K562 (cell line): Measurements from ENCODE around the gene HLCS. TPM values are rescaled to one million over a fixed set of nuclear protein-coding genes. Genes with fewer than 3 reads are reported as not detected.
A peak's percentile ranks its signal among the peaks of the same experiment; 100 is the strongest.

Experiments used
- ATAC-seq: fragments of 200-7000 bp; cut with Tn5 transposase; 3 replicates; pipeline ENCODE4 v1.9.1; 2020; ENCODE audit warnings: moderate library complexity
- BruUV-seq: library from RNA; stranded (reverse); fragments of 400-500 nt; replicated peaks from 2 replicates; lab custom pipeline; 2021; lab: Mats Ljungman, UMichigan
- CTCF ChIA-PET: fragments of 300-600 bp; formaldehyde crosslinking; extraction: SDS; loops from one replicate; lab custom pipeline; 2021; ENCODE audit warnings: low intra/inter-chr PET ratio; lab: Yijun Ruan, JAX
- POLR2A ChIA-PET: fragments of 300-600, 350-650 bp; sonication (Branson Sonifier 250); formaldehyde crosslinking; extraction: SDS; loops from one replicate; lab custom pipeline; 2021; ENCODE audit warnings: antibody characterized with exemption, inconsistent platforms; lab: Yijun Ruan, JAX
- DNase-seq, 4 experiments: peaks; one replicate each; pipeline versions ENCODE4 v3.0.0 to v3.0.0-alpha.2; 2011 to 2018; ENCODE audit warnings: low spot score in 3 of 4, mixed read lengths in 3 of 4; ENCODE audit errors: extremely low read depth in 1 of 4
- FAIRE-seq: peaks from 2 replicates; lab custom pipeline; 2011; peaks lifted over from hg19 to GRCh38; lab: Jason Lieb, UNC
- H2AFZ ChIP-seq: 2 replicates; pipeline ENCODE4 v1.6.0; 2011; ENCODE audit warnings: low read depth, low read length, control low read depth, inconsistent platforms
- H3K27ac ChIP-seq: fragments of 200-600 bp; 3 replicates; pipeline ENCODE4 v1.8.0; 2011; ENCODE audit warnings: low read depth, mild to moderate bottlenecking, control low read depth, inconsistent platforms, low read length, moderate library complexity, mixed read lengths; ENCODE audit errors: extremely low read depth
- H3K27me3 ChIP-seq, 2 experiments: fragments of 300-600 bp in 1 of 2; 2 replicates in 1 of 2; 3 replicates in 1 of 2; pipeline versions ENCODE4 v1.6.0 to v1.8.0; 2011; ENCODE audit warnings: inconsistent platforms in 2 of 2, low read length in 2 of 2, mild to moderate bottlenecking in 1 of 2, mixed read lengths in 1 of 2, moderate library complexity in 1 of 2; ENCODE audit not compliant: control insufficient read depth in 2 of 2, insufficient read depth in 2 of 2
- H3K36me3 ChIP-seq: fragments of 300-600 bp; 3 replicates; pipeline ENCODE4 v1.8.0; 2011; ENCODE audit warnings: mild to moderate bottlenecking, low read length, inconsistent platforms; ENCODE audit not compliant: control insufficient read depth, insufficient read depth
- H3K4me1 ChIP-seq, 2 experiments: fragments of 200-600 bp in 1 of 2; replicated peaks in 1 of 2; 2 replicates in 1 of 2; 3 replicates in 1 of 2; pipeline versions ENCODE4 v1.5.1 to v1.8.0; 2011; ENCODE audit warnings: inconsistent platforms in 2 of 2, low read length in 2 of 2, mild to moderate bottlenecking in 1 of 2, mixed read lengths in 1 of 2, moderate library complexity in 1 of 2; ENCODE audit not compliant: control insufficient read depth in 2 of 2, insufficient read depth in 2 of 2
- H3K4me2 ChIP-seq: 2 replicates; pipeline ENCODE4 v1.6.1; 2011; ENCODE audit warnings: low read length, control low read depth, inconsistent platforms, mixed read lengths; ENCODE audit not compliant: insufficient read depth
- H3K4me3 ChIP-seq: fragments of 200-600 bp; sonication (generic), shearing (Covaris generic); 2 replicates; pipeline ENCODE4 v1.5.1; 2016; ENCODE audit warnings: control low read depth, inconsistent platforms
- H3K79me2 ChIP-seq: fragments of 200-600 bp; 3 replicates; pipeline ENCODE4 v1.8.0; 2011; ENCODE audit warnings: low read length, inconsistent platforms; ENCODE audit not compliant: control insufficient read depth, insufficient read depth
- H3K9ac ChIP-seq, 2 experiments: 2 replicates each; pipeline versions ENCODE4 v1.6.0 to v1.6.1; 2011; ENCODE audit warnings: low read depth in 2 of 2, low read length in 2 of 2, control low read depth in 1 of 2, inconsistent platforms in 1 of 2, mild to moderate bottlenecking in 1 of 2, mixed read lengths in 1 of 2; ENCODE audit not compliant: insufficient read depth in 1 of 2
- H3K9me1 ChIP-seq: one replicate; pipeline ENCODE4 v1.6.0; 2011; ENCODE audit warnings: inconsistent platforms, mild to moderate bottlenecking, low read length, moderate library complexity; ENCODE audit not compliant: control insufficient read depth, insufficient read depth
- H3K9me3 ChIP-seq: replicated peaks from 2 replicates; pipeline ENCODE4 v1.5.1; 2011; ENCODE audit warnings: low read depth, low read length, inconsistent platforms; ENCODE audit not compliant: control insufficient read depth, insufficient read depth
- H4K20me1 ChIP-seq: replicated peaks from 2 replicates; pipeline ENCODE4 v1.6.1; 2011; ENCODE audit warnings: low read length, inconsistent platforms, mixed read lengths; ENCODE audit not compliant: control insufficient read depth, insufficient read depth
- CEBPG ChIP-seq, 3 experiments: fragments of 200-800 bp in 1 of 3; sonication (Bioruptor generic) in 1 of 3; sonication (generic) in 1 of 3; formaldehyde crosslinking in 1 of 3; IDR thresholded peaks in 2 of 3; conservative IDR thresholded peaks in 1 of 3; 2 replicates each; pipeline versions ENCODE4 v1.6.1 to v1.8.0; 2016 to 2022; ENCODE audit warnings: missing compliant biosample characterization in 2 of 3, missing genetic modification characterization in 2 of 3, mild to moderate bottlenecking in 1 of 3, missing genetic modification reagents in 1 of 3
- CTCF ChIP-seq, 3 experiments: IDR thresholded peaks in 2 of 3; conservative IDR thresholded peaks in 1 of 3; 2 replicates each; pipeline ENCODE4 v1.5.1; 2011 to 2012; ENCODE audit warnings: low read length in 3 of 3, mild to moderate bottlenecking in 3 of 3, control low read depth in 2 of 3, improper control_type of control experiment in 1 of 3, inconsistent platforms in 1 of 3, low read depth in 1 of 3, mixed read lengths in 1 of 3, moderate library complexity in 1 of 3; ENCODE audit not compliant: insufficient read depth in 2 of 3
- DEAF1 ChIP-seq: fragments of 450-650 bp; formaldehyde crosslinking; IDR thresholded peaks from 2 replicates; pipeline ENCODE4 v1.4.0; 2020; ENCODE audit warnings: mild to moderate bottlenecking, moderate library complexity
- FOXP4 ChIP-seq: sonication (generic); formaldehyde crosslinking; IDR thresholded peaks from 2 replicates; pipeline ENCODE4 v1.8.0; 2022; ENCODE audit warnings: mild to moderate bottlenecking, missing genetic modification reagents, borderline replicate concordance
- KLF6 ChIP-seq: fragments of 250-450 bp; sonication (Bioruptor Pico); IDR thresholded peaks from 2 replicates; pipeline ENCODE4 v1.4.0; 2020; ENCODE audit warnings: mild to moderate bottlenecking, moderate library complexity, borderline replicate concordance
- SRSF7 ChIP-seq: fragments of 200-400 bp; formaldehyde crosslinking; optimal IDR thresholded peaks from 2 replicates; pipeline ENCODE3; 2017; ENCODE audit warnings: mild to moderate bottlenecking, low read depth, low read length
- TAF15 ChIP-seq: fragments of 200-400 bp; formaldehyde crosslinking; IDR thresholded peaks from 2 replicates; pipeline ENCODE4 v1.6.1; 2017; ENCODE audit warnings: mild to moderate bottlenecking, low read depth, low read length, moderate library complexity
- TFAM ChIP-seq: fragments of 250-450 bp; sonication (Bioruptor Pico); conservative IDR thresholded peaks from 2 replicates; pipeline ENCODE4 v1.5.0; 2021; ENCODE audit warnings: mild to moderate bottlenecking, moderate library complexity
- WGBS: fragments of 100-300 bp; shearing (Covaris generic); methylation state at CpG from one replicate; pipeline ENCODE4 v1.1.6; 2016; ENCODE audit warnings: low coverage, mixed read lengths; ENCODE audit not compliant: insufficient coverage; ENCODE audit errors: missing lambda C conversion rate; 5-methylcytosine and 5-hydroxymethylcytosine counted together
- in situ Hi-C: fragments of 300-500 bp; cut with MboI; formaldehyde crosslinking; loops from 4 replicates; pipeline ENCODE4 v1.15.0; 2018; ENCODE audit warnings: inconsistent platforms, mixed read lengths
- intact Hi-C: fragments of 100-400 bp; cut with micrococcal nuclease; formaldehyde crosslinking; loops from 2 replicates; pipeline ENCODE4 v1.14.2; 2022
- polyA plus RNA-seq, 8 experiments: library from polyadenylated mRNA; depleted of rRNA in 4 of 8; stranded (reverse) in 5 of 8; unstranded in 3 of 8; fragments of >200 nt; fragmentation: Nextera tagmentation in 2 of 8; fragmentation: Illumina TruSeq in 1 of 8; extraction: Ambion mirVana in 2 of 8; extraction: Trizol in 1 of 8; gene quantifications; 2 replicates each; pipeline versions ENCODE4 v1.2.1 to v1.2.3, GENCODE V29; 2011 to 2014; ENCODE audit warnings: inconsistent platforms in 1 of 8, missing spikeins in 1 of 8
- total RNA-seq, 7 experiments: library from RNA; depleted of rRNA in 6 of 7; stranded (reverse); fragments of >200 nt in 6 of 7; fragmentation: Illumina TruSeq in 2 of 7; extraction: Trizol in 2 of 7; gene quantifications; 2 replicates each; pipeline versions ENCODE4 v1.2.1 to v1.2.3, GENCODE V29; 2011 to 2021; ENCODE audit warnings: low replicate concordance in 1 of 7

The HLCS gene
- total and polyA plus RNA-seq, 9 of the 15 experiments (the other 6 are each of a cell fraction or from before 2014, with no cell fraction given): 3.0 to 21.5 (median 17.1) TPM

GRCh38 chr21:36988536-36988935 lies 22.1 kb upstream of the HLCS start:
- Histone ChIP-seq H3K27me3 (no peaks in the 10 kb centered on the region), H3K9ac (no peak overlapping the region), H3K9me1 (no peaks in the 10 kb centered on the region), H2AFZ (0 out of 2 replicates have a peak overlapping the region, but pooled peaks have one; percentile 15), H3K4me3 (no peak overlapping the region), H4K20me1 (no peaks in the 10 kb centered on the region), H3K79me2 (peaks cover 3% of the 10 kb centered on the region; the same call in 2 of the 3 replicates), H3K9me3 (no peaks in the 10 kb centered on the region), H3K36me3 (no peaks in the 10 kb centered on the region), H3K4me2 (no peak overlapping the region), H3K27ac (no peak overlapping the region), H3K4me1 (peaks cover 7 to 19% of the 10 kb centered on the region in 2 experiments)
- ATAC-seq (no peak), DNase-seq (no peak), FAIRE-seq (peak; percentile 44)
- ChIA-PET CTCF (interaction anchor here (2.0 kb wide), 1 partner anchor 12 kb away, joined by 11 read pairs; no protein-coding TSS in a partner anchor), POLR2A (interaction anchor here (0.7 to 2.2 kb wide), 3 partner anchors 9 to 24 kb away, joined by 3 to 8 read pairs (median 3); no protein-coding TSS in a partner anchor)
- WGBS: 66% methylated on average over 4 of the region's 4 CpGs
- TF ChIP-seq DEAF1 (CRISPR knock-in tag): 0 out of 2 replicates have a peak, but pooled peaks have one; percentile 15
- TF ChIP-seq SRSF7: no peak
- intact Hi-C loops (no loop called here), in situ Hi-C loops (no loop called here)
- BruUV-seq: TSS peak; percentile 52

GRCh38 chr21:36987845-36988244 lies 21.4 kb upstream of the HLCS start:
- no peak overlapping the region for H3K4me2 ChIP-seq
- no peak for TF ChIP-seq TFAM (CRISPR knock-in tag)
- TF ChIP-seq FOXP4 (CRISPR knock-in tag): no peak
- TF ChIP-seq CEBPG (CRISPR knock-in tag; IDR thresholded peaks at IDR 0.05): no peak
- no peak for TF ChIP-seq CEBPG (tag; conservative IDR thresholded peaks at IDR 0.05 in 1 of 2, IDR thresholded peaks at IDR 0.05 in 1 of 2)
- TF ChIP-seq TAF15: no peak
- no peak for TF ChIP-seq CTCF (IDR thresholded peaks at IDR 0.05 in 2 of 3, conservative IDR thresholded peaks at IDR 0.05 in 1 of 3; ENCODE audit: insufficient read depth in 2 of 3, low read depth in 1 of 3, low read length in 3 of 3)
- no peak for TF ChIP-seq KLF6 (CRISPR knock-in tag)

More at GRCh38 chr21:36987845-36988244, 21.4 kb upstream of the HLCS start:
- Histone ChIP-seq H2AFZ (no peak overlapping the region), H3K4me1 (peaks cover 7 to 19% of the 10 kb centered on the region in 2 experiments), H3K9me1 (no peaks in the 10 kb centered on the region), H3K27ac (no peak overlapping the region), H4K20me1 (no peaks in the 10 kb centered on the region), H3K4me3 (no peak overlapping the region), H3K27me3 (no peaks in the 10 kb centered on the region), H3K9me3 (no peaks in the 10 kb centered on the region), H3K79me2 (peaks cover 3% of the 10 kb centered on the region; the same call in 2 of the 3 replicates), H3K9ac (no peak overlapping the region), H3K36me3 (no peaks in the 10 kb centered on the region)
- BruUV-seq: no TSS peak
- DNase-seq: no peak
- intact Hi-C loops: no loop called here
- no peak for ATAC-seq
- no peak for FAIRE-seq
- ChIA-PET POLR2A (interaction anchor here (0.6 to 1.4 kb wide), 3 partner anchors 11 to 134 kb away, joined by 3 to 8 read pairs (median 3); no protein-coding TSS in a partner anchor), CTCF (no interaction called here)
- in situ Hi-C loops: no loop called here
